Upper lobe of right lung (tissue), 1 donor: ENCODE data around the gene C11orf42. TPM values are rescaled to one million over a fixed set of nuclear protein-coding genes. Genes with fewer than 3 reads are reported as not detected.

Experiments used
- ATAC-seq: fragments of 200-7000 bp; cut with Tn5 transposase; one replicate; pipeline ENCODE4 v1.9.1; 2020; ENCODE audit warnings: mild to moderate bottlenecking, moderate library complexity
- DNase-seq: peaks from one replicate; pipeline ENCODE4 v3.0.0-alpha.2; 2020
- H3K27ac ChIP-seq: fragments of 200-600 bp; one replicate; pipeline ENCODE4 v1.8.0; 2022
- H3K27me3 ChIP-seq: fragments of 200-600 bp; one replicate; pipeline ENCODE4 v1.8.0; 2022; ENCODE audit warnings: mild to moderate bottlenecking
- H3K36me3 ChIP-seq: fragments of 200-600 bp; one replicate; pipeline ENCODE4 v1.8.0; 2022
- H3K4me1 ChIP-seq: fragments of 200-600 bp; one replicate; pipeline ENCODE4 v1.8.0; 2022
- H3K4me3 ChIP-seq: fragments of 200-600 bp; one replicate; pipeline ENCODE4 v1.8.0; 2022; ENCODE audit warnings: mild to moderate bottlenecking
- H3K9me3 ChIP-seq: fragments of 200-600 bp; one replicate; pipeline ENCODE4 v1.8.0; 2022
- CTCF ChIP-seq: fragments of 200-600 bp; IDR thresholded peaks from one replicate; pipeline ENCODE4 v1.8.0; 2022; ENCODE audit warnings: antibody characterized with exemption
- intact Hi-C: fragments of 100-400 bp; cut with DNase I; formaldehyde crosslinking; loops from one replicate; pipeline ENCODE4 v1.11.0; 2022
- long read RNA-seq: library from polyadenylated mRNA; unstranded; transcript quantifications from one replicate; pipeline ENCODE4 v2.0.0, GENCODE V29; 2021
- total RNA-seq: library from RNA; stranded (reverse); fragmentation: NEBNext Ultra II Directional; extraction: Animal tissue kit (Norgen Biotek cat#: 25700); gene quantifications from one replicate; pipeline ENCODE4 v1.2.1, GENCODE V29; 2021
- donor health status: DM: no; HTN: yes; CAD: no; lungs with severe emphysema.

The C11orf42 gene
- total RNA-seq, result not detected
- long read RNA-seq, partial matches to known transcripts, result 0 of 1 reads
- long read RNA-seq, other reads (novel, unspliced or antisense), result 1 of 1 reads

GRCh38 chr11:6205366-6205765 is at the start of gene C11orf42:
Gene C11orf42 (plus strand): TSS chr11:6205557. CDS start chr11:6205616, 59 bp downstream.
- no peak within 1 kb of the TSS for H3K4me3 ChIP-seq
- no peak for DNase-seq
- H3K4me1 ChIP-seq, result no peaks in the 10 kb centered on the region
- intact Hi-C loops, result no loop called here
- H3K36me3 ChIP-seq, result peaks cover 55% of the 10 kb centered on the region
- ATAC-seq, result no peak
- no peaks in the 10 kb centered on the region for H3K9me3 ChIP-seq
- TF ChIP-seq CTCF, result no peak
- H3K27ac ChIP-seq, result no peak within 1 kb of the TSS
- H3K27me3 ChIP-seq, result no peaks in the 10 kb centered on the region

GRCh38 chr11:6156628-6157359 is 48.6 kb upstream of the C11orf42 start:
- Histone ChIP-seq H3K27me3 (no peaks in the 10 kb centered on the region), H3K27ac (no peak overlapping the region), H3K36me3 (no peaks in the 10 kb centered on the region), H3K4me3 (no peak overlapping the region), H3K9me3 (no peaks in the 10 kb centered on the region), H3K4me1 (no peaks in the 10 kb centered on the region)
- DNase-seq, result no peak
- intact Hi-C loops, result no loop called here
- no peak for TF ChIP-seq CTCF
- peak; percentile 19 for ATAC-seq

- no peak for ATAC-seq
- H3K4me3 ChIP-seq, result no peak within 1 kb of the TSS
- H3K4me1 ChIP-seq, result no peaks in the 10 kb centered on the region
- intact Hi-C loops, result no loop called here
- H3K27me3 ChIP-seq, result no peaks in the 10 kb centered on the region
- no peaks in the 10 kb centered on the region for H3K36me3 ChIP-seq
- DNase-seq, result no peak
- H3K27ac ChIP-seq, result no peak within 1 kb of the TSS
- no peak for TF ChIP-seq CTCF
- peaks cover under 1% of the 10 kb centered on the region for H3K9me3 ChIP-seq
Observed at GRCh38 chr11:6170226-6170625, 35.1 kb upstream of the C11orf42 start, which contains the start of gene OR52B2. Gene OR52B2 (minus strand): TSS chr11:6170326. CDS start chr11:6170326, 0 bp downstream.

- Histone ChIP-seq H3K27ac (no peak overlapping the region), H3K4me3 (no peak overlapping the region), H3K4me1 (peaks cover 5% of the 10 kb centered on the region), H3K36me3 (no peaks in the 10 kb centered on the region), H3K27me3 (no peaks in the 10 kb centered on the region), H3K9me3 (no peaks in the 10 kb centered on the region)
- intact Hi-C loops, result no loop called here
- no peak for DNase-seq
- TF ChIP-seq CTCF, result no peak
- ATAC-seq, result no peak
Observed at GRCh38 chr11:6175440-6175839, 29.9 kb upstream of the C11orf42 start.

- DNase-seq (no peak), ATAC-seq (peak; percentile 72)
- Histone ChIP-seq H3K36me3 (no peaks in the 10 kb centered on the region), H3K9me3 (no peaks in the 10 kb centered on the region), H3K4me3 (no peak overlapping the region), H3K27ac (no peak overlapping the region), H3K27me3 (no peaks in the 10 kb centered on the region), H3K4me1 (no peaks in the 10 kb centered on the region)
- intact Hi-C loops, result no loop called here
- TF ChIP-seq CTCF, result no peak
Observed at GRCh38 chr11:6191742-6192141, 13.6 kb upstream of the C11orf42 start.
